ENCODE results near the gene RAPGEF3.

The RAPGEF3 gene, protein sequence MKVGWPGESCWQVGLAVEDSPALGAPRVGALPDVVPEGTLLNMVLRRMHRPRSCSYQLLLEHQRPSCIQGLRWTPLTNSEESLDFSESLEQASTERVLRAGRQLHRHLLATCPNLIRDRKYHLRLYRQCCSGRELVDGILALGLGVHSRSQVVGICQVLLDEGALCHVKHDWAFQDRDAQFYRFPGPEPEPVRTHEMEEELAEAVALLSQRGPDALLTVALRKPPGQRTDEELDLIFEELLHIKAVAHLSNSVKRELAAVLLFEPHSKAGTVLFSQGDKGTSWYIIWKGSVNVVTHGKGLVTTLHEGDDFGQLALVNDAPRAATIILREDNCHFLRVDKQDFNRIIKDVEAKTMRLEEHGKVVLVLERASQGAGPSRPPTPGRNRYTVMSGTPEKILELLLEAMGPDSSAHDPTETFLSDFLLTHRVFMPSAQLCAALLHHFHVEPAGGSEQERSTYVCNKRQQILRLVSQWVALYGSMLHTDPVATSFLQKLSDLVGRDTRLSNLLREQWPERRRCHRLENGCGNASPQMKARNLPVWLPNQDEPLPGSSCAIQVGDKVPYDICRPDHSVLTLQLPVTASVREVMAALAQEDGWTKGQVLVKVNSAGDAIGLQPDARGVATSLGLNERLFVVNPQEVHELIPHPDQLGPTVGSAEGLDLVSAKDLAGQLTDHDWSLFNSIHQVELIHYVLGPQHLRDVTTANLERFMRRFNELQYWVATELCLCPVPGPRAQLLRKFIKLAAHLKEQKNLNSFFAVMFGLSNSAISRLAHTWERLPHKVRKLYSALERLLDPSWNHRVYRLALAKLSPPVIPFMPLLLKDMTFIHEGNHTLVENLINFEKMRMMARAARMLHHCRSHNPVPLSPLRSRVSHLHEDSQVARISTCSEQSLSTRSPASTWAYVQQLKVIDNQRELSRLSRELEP

DNA sequence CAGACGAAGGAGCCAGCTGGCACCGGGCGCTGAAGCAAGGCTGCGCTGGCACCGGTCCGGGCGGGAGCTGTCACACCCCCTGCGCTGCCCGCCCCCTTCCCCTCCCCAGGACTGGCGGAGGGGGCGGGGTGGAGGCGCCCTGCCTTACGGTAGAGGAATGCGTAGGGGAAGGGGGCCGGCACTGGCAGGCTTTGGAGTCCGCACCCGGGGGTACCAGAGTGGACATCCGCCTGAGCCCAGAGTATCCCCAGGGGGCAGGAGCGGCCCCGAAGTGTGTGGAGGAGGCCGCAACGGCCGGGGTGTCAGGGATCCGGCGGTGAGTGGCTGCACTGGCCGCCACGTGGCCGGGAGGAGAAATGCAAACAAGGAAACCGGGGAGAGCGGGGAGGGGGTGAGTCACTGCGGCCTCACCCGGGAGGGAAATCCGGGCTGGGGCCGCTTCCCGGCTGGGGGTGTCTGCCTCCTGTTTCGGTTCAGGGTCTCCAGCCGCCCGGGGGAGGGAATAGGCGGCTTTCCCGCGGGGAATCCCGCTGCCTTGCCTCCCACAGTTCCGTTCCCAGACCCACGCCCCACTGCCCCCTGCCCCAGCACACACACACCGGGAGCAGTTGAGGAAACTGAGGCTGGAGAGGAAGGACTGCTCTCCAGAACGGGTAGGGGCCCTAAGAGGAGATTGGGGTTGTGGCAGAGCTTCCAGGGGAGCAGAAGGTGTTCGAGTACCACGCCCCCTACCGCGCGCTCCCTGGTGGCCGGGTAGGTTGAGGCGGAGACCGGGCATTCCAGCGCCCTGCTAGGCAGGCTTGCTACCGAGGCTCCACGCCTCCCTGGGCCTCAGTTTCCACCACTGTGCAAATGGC is at the start of gene RAPGEF3:
Gene RAPGEF3, minus strand, starts transcription at position 47 of the 857 bp plus-strand sequence. CDS start 324 bp downstream, outside the sequence.
- DNase-seq (ENCODE audit: low read depth in 2 of 2), result peak; percentile 35 to 45

DNA sequence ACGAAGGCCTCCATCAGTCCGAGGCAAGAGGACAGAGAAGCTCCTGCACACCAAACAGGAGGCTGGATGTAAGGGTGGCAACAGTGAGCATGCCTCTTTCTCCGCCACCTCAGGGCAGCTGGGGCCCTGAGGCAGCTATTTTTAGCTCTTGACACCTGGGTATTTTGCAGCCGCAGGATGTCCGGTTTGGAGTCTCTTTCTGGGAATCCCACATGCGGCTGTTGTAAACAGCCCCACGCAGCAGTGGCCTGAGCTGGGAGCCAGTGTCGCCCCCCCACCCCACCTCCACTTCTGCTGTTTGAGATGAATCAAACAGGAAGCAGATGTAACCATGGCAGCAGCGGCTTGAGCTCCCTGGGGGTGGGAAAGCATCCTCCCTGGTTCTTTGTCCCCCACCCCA is 49.4 kb upstream of the RAPGEF3 start:
- DNase-seq (ENCODE audit: low read depth in 2 of 2), result peak; percentile 58 to 63

DNA sequence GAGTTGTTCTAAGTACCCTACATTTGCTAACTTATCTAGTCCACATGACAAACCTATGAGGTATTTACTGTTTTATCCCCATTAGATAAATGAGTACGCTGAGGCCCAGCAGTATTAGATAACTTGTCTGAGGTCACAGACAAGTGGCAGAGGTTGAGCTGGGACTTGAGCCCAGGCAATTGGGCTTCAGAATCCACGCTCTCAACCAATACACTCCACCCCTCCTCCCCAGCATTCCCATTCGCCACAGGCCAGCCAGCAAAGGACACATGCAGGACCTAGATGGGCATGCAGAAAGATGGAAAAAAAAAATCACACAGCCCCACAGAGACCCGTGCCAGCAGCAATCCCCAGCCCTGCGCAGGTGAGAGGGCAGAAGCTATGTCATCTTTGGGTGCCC is 48.7 kb upstream of the RAPGEF3 start:
- no peak for DNase-seq (ENCODE audit: low read depth in 2 of 2)

DNA sequence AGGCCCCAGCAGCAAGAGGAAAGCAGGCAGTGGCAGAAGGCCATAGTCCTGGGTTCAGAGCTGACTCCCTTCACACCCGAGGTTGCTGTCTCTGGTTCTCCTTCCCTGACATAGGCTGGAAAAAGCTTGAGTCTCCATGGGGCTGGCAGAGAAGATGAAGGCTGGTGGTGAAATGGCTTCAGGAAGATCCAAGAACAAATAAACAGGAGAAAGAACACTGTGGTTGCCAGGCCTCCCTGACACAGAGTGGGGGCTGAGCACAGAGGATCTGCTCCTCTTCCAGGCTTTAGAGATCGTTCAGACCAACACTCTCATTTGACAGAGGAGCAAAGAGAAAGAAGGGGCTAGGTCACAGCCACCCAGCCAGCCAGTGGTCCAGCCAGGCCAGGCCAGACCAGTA is 46.7 kb upstream of the RAPGEF3 start:
- no peak for DNase-seq (ENCODE audit: low read depth in 2 of 2)

DNA sequence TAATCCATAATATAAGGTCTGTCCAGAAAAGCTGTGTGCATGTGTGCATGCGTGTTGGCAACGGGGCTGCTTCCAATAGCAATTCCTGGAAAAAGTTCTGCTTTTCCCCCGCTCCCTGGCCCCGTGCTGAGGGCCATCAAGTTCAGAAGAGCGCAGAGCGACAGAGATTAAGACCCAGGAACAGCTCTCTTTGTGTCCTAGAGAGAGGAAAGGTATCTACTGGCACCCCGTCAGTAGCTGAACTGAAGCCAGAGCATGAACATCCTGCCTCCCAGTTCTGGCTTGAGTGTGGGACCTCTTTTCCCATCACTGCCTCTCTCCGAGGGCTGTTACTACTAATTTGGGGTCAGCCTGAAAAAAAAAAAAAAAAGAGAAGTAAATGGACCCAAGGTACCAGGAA is 45.5 kb upstream of the RAPGEF3 start:
- no peak for DNase-seq (ENCODE audit: low read depth in 2 of 2)

DNA sequence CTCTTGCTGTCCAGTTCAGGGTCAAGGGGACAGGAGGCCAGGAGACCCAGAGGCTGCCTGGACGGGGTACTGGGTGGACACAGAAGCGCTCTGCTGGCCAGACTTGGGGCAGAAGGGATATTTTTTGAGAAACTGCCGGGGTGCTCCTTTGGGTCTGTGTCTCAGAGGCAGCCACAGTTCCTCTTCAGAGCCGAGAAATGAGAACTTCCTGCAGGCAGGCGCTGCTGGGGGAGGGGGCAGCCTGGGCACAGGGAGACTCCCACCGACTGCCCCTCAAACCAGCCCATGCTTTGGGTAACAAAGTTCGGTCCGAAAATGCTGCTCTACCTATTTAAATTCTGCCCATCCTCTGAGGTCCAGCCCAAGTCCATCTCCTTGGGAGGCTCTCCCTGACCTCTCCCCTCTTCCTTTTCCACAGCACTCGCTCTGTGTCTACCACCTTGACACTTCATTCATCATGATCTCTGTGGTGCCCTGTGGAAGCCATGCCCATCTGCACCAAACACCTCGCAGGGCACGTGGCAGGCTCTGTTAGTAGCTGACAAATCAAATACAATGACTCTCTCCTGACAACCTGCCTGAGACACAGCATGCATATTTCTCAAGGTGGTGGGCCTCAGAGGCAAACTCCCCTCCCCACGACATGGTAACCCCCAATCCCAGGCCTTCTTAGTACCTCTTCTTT is 44.7 kb upstream of the RAPGEF3 start:
- no peak for DNase-seq (ENCODE audit: low read depth in 2 of 2)

DNA sequence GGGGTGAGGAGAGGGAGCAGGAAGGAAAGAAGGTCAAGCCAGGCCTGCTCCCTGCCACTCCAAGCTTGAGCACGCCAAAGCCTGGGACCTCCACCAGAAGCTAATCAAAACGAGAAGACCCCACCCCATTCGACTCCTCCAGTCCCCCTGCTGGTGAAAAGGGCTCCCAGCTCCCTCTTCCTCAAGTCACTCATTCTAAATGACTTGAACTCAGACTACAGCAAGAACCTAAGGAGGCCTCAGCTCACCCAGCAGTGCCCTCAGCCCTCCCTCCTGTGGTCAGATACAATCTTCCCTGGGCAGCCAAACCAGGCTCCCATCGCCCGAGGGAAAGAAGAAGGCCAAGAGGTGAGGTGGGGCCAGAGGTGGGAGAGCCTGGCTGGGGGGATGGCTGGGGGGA is 43.6 kb upstream of the RAPGEF3 start:
- DNase-seq (ENCODE audit: low read depth in 2 of 2), result no peak

DNA sequence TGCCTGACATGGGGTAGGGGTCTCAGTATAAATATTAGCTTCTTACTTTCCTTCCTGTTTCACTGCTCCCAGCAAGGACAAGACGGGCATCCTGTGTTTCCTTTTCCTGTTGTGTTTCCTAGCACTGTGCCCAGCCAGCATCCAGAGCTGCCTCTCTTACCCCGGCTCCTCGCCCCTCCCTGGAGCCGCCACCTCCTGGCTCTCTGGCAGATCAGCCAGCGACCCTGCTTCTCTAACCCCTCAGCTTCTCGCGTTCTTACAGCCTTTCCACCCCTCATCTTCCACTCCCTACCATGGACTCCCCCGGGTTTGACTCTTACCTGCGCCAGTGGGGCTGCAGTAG is 43.2 kb upstream of the RAPGEF3 start:
- DNase-seq (ENCODE audit: low read depth in 2 of 2), result no peak

DNA sequence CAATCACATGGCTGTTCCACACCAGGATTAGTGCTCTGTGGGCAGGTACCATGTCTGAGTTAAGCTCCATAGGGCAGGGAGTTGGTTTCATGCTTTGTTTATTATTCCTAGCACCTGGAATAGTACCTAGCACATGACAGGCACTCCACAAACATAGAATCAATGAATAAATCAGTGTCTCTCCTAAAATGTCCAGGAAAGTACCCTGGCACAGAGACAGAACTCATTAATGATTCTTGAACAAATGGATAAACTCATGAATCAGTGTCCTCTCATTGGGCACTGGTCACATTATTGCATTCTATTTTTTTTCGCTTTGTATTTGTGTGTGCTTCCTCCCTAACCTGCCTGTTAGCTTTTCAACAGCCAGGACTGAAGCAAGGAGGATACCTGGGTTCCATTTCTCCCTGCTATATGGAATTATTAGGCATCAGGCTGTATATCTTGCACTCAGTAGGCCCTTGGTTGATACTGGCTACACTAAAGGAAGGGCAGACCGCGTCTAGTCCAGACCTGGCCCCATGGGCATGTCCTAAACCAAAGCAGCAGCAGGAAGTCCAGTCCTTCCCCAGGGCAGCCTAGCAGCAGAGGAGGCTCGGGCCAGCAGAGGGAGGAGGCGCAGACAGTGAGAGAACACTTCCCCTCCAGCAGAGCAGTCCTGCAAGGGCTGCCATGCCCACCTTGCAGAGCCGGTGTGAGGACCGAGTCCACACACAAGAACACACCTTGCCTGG is 42.7 kb upstream of the RAPGEF3 start:
- DNase-seq (ENCODE audit: low read depth in 2 of 2), result no peak

DNA sequence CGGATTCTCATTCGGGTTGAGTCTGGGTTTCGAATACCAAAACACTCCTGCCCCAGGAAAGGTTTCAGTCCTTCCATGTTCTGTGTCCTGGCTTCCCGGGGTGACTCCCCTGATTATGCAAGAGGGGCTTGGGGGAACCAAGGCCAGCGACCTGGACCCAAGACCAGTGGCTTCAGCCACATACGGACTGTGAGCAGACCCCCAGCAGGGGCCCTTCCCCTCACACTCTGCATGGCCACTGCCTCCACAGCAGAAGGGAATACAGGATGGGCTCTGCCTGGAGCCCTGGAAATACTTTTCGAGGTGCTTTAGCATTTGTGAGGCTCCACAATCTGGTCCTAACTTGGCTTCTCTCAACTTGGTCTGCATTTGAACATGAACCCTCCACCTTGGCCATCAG is 41.9 kb upstream of the RAPGEF3 start:
- DNase-seq (ENCODE audit: low read depth in 2 of 2), result no peak

DNA sequence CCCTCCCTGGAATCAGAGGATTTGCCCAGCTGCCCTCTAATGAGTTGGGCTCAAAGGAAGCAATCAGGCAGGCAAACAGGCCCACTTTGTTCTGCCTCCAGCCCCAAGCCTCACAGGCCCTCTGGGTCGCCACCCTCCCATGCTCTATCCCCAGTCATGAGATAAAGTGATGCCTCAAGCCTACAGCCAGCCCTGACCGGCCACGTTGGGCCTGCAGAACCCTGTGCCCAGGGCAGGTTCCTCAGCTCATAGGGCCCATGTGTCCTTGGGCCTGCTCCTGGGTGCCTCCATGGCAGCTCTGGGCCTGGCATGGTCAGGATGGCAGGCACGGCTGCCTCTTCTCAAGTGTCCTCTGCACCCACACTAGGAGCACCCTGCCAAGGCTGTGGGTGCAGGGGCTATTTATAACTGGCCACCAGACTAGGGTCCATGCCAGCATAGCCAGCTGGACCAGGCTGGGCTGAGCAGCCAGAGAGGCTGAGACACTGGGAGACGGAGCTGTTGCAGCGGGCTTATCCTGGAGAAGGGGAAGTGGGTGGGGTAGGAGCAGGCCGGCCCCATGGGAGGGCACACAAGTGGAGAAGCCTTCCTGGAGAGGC is 40.8 kb upstream of the RAPGEF3 start:
- DNase-seq (ENCODE audit: low read depth in 2 of 2), result no peak

DNA sequence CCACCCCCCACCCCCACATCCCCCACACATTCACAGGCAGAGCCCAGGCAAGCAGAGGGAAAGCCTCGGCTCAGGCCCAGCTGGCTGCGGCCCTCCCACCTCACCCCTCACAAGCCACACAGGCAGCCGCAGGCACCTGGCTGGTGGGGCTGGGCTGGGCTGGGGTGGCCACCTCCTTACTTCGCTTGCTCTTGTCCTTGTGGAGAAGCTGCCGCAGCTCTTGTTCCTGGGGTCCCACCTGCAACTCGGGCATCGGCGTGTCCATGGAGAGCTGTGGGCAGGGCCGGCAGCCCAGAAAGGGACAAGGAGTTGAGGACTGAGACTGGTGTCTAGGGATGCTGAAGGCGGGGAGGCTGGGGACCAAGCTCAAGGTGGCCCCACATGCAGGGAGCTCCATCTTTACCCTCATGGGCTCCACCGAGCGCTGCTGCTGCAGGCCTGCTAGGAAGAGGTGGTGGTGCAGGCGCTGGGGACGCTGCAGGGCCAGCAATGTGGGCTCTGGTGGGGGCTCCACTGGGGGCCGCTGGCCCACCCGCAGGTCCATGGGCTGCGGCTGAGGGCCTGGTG is 39.8 kb upstream of the RAPGEF3 start:
- DNase-seq (ENCODE audit: low read depth in 2 of 2), result no peak

DNA sequence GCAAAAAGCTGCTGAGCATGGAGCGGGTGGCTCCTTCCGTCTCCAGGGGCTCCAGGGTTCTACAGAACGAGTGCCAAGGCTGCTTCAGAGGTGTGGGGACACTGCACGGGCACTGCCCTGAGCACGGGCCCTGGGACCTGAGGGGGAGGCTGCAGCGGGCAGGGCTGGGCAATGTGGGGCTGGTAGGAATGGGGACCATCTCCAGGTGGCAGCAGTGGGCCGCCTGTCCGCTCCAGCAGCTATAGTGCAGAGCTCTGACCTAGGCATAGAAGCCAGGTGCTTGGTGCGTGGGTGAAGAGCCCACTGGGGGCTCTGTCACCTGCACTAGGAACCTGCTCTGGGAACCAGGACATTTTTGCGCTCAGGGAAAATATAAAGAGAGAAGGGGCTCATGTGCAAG is 38.8 kb upstream of the RAPGEF3 start:
- DNase-seq (ENCODE audit: low read depth in 2 of 2), result no peak

DNA sequence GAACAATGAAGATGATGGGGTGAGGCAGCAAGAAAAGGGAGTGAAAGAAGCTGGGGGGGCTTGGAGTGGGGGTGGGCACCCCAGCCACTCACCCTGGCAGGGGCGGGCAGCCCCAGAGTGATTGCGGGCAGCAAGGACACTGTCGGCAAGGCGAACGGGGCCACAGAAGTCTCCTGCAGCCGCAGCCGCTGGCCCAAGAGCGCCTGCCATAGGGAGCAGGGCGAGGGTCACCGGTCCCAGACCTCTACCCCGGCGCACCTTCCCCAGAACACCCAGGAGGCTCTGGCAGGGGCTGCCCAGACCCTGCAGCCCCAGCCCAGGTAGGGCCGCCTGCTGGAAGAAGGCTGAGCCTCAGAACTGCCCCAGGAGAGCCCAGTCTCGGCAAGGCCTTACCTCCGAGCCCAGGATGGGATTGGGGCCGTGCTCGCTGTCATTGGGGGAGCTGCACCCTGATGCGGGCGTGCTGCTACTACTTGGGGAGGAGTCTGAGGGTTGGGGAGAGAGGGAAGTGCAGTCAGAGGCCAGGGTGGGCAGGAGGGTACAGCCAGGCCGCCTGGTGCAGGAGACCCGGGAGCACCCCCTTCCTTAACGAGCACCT is 37.2 kb upstream of the RAPGEF3 start:
- DNase-seq (ENCODE audit: low read depth in 2 of 2), result no peak

DNA sequence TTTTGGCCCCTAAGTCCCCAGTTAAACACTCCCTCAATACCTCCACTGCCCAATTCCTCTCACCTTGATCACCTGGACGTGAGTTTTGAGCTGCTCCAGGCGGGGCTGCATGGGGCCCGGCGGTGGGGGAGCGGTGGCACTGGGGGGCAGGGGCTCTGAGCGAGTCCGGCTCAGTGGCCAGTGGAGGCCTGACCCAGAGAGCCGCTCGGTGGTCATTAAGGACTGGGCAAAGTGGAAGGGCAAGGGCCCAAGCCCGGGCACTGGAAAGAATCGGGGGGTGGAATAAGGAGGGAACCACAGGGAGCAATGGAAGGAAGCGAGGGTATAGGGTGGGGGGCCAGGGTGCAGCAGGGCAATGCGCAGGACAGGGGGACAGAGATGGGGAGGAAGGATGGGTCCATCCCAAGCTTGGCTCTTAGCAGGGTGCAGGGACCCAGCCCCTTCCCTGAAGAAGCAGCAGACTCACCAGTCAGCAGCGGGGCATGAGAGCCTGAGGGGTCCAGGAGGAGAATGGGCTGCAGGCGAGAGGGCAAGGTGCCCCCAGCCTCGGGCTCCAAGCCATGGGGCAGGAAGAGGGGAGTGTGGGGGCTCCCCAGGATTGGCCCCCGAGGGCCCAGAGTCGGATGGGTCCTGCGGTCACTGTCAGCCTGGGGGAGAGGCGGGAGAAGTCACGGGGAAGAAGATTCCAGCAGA is 36.6 kb upstream of the RAPGEF3 start:
- DNase-seq (ENCODE audit: low read depth in 2 of 2), result no peak

DNA sequence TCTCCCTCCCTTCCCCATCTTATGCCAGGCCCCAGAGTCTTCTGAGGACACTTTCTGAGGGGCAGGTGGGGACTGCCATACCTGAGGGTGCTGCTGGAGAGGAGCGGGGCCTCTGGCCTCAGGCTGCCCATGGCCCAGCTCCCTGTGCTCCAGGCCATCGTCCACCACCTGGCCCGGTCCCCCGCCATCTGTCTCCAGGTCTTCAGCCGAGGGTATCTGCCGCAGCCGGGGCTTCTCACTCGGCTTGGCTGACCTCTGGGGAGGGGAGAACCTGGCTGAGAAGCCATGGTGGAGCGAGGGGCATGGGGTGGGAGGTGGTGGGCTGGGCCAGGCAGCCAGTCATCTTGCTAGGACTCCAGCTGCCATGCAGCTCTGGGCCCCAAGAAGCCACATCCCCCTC is 36.0 kb upstream of the RAPGEF3 start:
- no peak for DNase-seq (ENCODE audit: low read depth in 2 of 2)

DNA sequence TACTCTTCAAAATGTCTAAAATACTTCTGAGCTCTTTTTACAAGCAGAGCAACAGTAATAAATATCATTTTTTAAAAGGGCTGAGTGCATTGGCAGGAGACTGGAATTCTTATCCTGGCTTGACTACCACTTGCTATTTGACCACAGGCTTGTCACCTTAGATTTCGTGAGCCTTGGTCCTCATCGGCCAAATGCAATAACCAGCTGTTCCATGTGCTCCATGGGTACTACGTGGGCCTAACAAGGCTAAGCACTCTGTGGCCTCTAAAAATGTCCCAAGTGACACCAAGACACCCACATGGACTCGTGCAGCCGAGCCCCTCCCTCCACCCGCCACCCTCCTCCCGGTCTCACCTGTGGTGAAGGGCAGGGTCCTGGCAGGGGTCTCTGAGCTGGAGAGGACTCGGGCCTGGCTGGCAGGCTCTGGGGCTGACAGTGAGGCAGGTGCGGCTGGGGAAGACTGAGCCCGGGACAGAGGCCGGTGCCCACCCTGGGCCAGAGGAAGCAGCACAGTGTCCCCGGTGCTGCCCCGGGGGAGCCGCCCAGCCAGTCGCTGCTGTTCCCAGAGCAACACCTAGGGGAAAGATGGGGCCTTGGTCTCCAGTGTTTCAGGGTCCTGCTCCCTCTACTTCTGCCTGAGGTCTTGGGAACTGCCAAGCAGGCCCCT is 34.5 kb upstream of the RAPGEF3 start:
- no peak for DNase-seq (ENCODE audit: low read depth in 2 of 2)

DNA sequence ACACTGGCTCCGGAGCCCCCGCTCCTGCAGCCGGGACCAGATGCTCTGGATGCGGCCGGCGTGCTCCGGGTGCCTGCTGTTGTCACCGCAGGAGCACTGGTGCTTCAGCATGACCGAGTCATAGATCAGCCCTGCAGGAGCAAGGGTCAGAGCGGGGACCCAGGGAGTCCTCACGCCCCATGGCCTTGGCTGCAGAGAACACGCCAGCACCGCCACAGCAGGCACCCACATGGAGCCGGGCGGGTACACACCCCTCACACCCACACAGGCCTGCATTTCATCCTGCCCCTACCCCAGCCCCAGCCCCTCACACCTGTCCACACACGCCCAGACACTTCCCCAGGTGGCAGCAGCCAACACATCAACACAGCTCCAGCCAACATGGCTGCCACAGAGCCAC is 33.2 kb upstream of the RAPGEF3 start:
- DNase-seq (ENCODE audit: low read depth in 2 of 2), result no peak
